Coronary artery (tissue), 2 donors: ENCODE results near the gene MYO5B.
"Not testable (repeated sequence)": the region's sequence is repeated elsewhere in the genome, so short reads cannot be mapped to it uniquely, and the experiment has no call there.

ENCODE experiments used
- DNase-seq: peaks from one replicate; pipeline ENCODE4 v3.0.0-alpha.2; 2017; ENCODE audit warnings: low spot score
- H3K27ac ChIP-seq, 2 donors: fragments of 200-600 bp; sonication (generic); one replicate each; pipeline ENCODE4 v1.5.1; 2016 to 2019
- H3K4me3 ChIP-seq: fragments of 200-600 bp; sonication (generic); 2 replicates; pipeline ENCODE4 v1.5.1; 2016; ENCODE audit warnings: mild to moderate bottlenecking, moderate library complexity
- CTCF ChIP-seq: fragments of 200-600 bp; sonication (generic); IDR thresholded peaks from one replicate; pipeline ENCODE4 v1.5.1; 2019; ENCODE audit warnings: antibody characterized with exemption

The MYO5B gene

GRCh38 chr18:50097702-50098101 lies 97.2 kb downstream of the MYO5B start:
- H3K4me3 ChIP-seq = no peak overlapping the region
- H3K27ac ChIP-seq = no peak overlapping the region
- TF ChIP-seq CTCF = no peak
- DNase-seq = no peak

GRCh38 chr18:50096766-50097435 lies 98.0 kb downstream of the MYO5B start:
- DNase-seq = peak; percentile 9
- H3K27ac ChIP-seq = no peak overlapping the region
- no peak for TF ChIP-seq CTCF
- no peak overlapping the region for H3K4me3 ChIP-seq

- not testable (repeated sequence) for H3K4me3 ChIP-seq, H3K27ac ChIP-seq
- DNase-seq = peak; percentile 8
Observed at GRCh38 chr18:50094786-50095185, 100.2 kb downstream of the MYO5B start.

- DNase-seq = no peak
- no peak for TF ChIP-seq CTCF
- no peak overlapping the region for H3K27ac ChIP-seq
- H3K4me3 ChIP-seq = no peak overlapping the region
Observed at GRCh38 chr18:50094221-50094773, 100.7 kb downstream of the MYO5B start.

GRCh38 chr18:50093366-50094064 lies 101.4 kb downstream of the MYO5B start:
- TF ChIP-seq CTCF = no peak

GRCh38 chr18:50092245-50092805 lies 102.6 kb downstream of the MYO5B start:
- Histone ChIP-seq H3K4me3 (no peak overlapping the region), H3K27ac (no peak overlapping the region)
- no peak for DNase-seq
- no peak for TF ChIP-seq CTCF

More at GRCh38 chr18:50093366-50094064, 101.4 kb downstream of the MYO5B start:
- Histone ChIP-seq H3K27ac (no peak overlapping the region), H3K4me3 (no peak overlapping the region)
- DNase-seq = no peak

- no peak for TF ChIP-seq CTCF
- no peak for DNase-seq
- H3K4me3 ChIP-seq = no peak overlapping the region
- no peak overlapping the region for H3K27ac ChIP-seq
Observed at GRCh38 chr18:50091509-50092244, 103.3 kb downstream of the MYO5B start.
